HG03060 (cell line): Measurements from ENCODE around the gene CERS2.

Experiments used
- ATAC-seq: cut with Tn5 transposase; IDR thresholded peaks from one replicate; pipeline ENCODE4 v1.9.1; 2021; ENCODE audit warnings: low read depth, moderate number of reproducible peaks; ENCODE audit not compliant: unreplicated experiment

The CERS2 gene

GRCh38 chr1:150997949-150998348 is 23.3 kb upstream of the CERS2 start:
- ATAC-seq: no peak

GRCh38 chr1:150997126-150997872 is 22.7 kb upstream of the CERS2 start:
- no peak for ATAC-seq

DNA sequence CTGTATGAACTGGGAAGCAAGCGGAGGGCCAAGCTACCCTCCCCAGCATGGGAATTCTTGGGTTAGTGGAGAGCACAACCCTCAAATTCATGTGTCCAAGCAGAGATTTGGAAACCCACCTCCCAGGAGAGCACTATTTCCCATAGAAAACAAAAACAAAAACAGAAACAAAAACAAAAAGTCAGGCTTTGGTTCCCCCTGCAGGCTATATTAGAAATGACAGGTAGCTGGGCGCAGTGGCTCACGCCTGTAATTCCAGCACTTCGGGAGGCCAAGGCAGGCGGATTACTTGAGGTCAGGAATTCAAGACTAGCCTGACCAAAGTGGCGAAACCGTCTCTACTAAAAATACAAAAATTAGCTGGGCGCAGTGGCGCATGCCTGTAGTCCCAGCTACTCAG is 21.3 kb upstream of the CERS2 start:
- no peak for ATAC-seq

- no peak for ATAC-seq
These were observed 20.8 kb upstream of the CERS2 start for GRCh38 chr1:150995460-150995859.

- ATAC-seq: no peak
These were observed 19.6 kb upstream of the CERS2 start for GRCh38 chr1:150994248-150994647.

- no peak for ATAC-seq
These were observed 18.0 kb upstream of the CERS2 start for GRCh38 chr1:150992626-150993025.

GRCh38 chr1:150987924-150988323 is 13.3 kb upstream of the CERS2 start:
- no peak for ATAC-seq

DNA sequence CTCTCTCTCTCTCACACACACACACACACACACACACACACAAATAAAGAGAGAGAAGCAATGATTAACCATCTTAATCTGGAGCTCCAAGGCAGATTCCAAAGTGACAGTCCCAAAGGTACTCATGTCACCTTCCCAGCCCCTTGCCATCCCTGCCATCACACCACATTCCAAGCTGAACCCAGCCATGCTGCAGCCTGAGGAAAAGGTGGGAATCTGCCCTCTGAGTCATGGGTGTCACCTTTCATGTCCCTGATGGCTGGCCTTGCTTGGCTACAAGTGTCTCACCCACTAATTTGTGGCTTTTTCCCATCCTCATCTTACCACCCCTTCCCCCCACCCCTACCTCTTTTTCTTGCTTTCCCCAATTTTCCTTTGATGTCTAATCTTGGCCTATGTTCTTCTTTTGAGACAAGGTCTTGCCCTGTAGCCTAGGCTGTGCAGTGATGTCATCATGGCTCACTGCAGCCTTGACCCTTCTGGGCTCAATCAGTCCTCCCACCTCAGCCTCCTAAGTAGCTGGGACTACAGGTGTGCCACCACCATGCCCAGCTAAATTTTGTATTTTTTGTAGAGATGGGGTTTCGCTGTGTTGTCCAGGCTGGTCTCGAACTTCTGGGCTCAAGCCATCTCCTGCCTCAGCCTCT is 10.7 kb upstream of the CERS2 start:
- ATAC-seq: no peak

- no peak for ATAC-seq
These were observed 7.4 kb upstream of the CERS2 start, which contains the start of gene ANXA9 for GRCh38 chr1:150981805-150982712. TSS of gene ANXA9 (plus strand) at chr1:150982292. CDS start at chr1:150983106, 814 bp downstream.

GRCh38 chr1:150981177-150981804 is 6.7 kb upstream of the CERS2 start:
- no peak for ATAC-seq

- no peak for ATAC-seq
These were observed 4.7 kb upstream of the CERS2 start for GRCh38 chr1:150979092-150980056.

DNA sequence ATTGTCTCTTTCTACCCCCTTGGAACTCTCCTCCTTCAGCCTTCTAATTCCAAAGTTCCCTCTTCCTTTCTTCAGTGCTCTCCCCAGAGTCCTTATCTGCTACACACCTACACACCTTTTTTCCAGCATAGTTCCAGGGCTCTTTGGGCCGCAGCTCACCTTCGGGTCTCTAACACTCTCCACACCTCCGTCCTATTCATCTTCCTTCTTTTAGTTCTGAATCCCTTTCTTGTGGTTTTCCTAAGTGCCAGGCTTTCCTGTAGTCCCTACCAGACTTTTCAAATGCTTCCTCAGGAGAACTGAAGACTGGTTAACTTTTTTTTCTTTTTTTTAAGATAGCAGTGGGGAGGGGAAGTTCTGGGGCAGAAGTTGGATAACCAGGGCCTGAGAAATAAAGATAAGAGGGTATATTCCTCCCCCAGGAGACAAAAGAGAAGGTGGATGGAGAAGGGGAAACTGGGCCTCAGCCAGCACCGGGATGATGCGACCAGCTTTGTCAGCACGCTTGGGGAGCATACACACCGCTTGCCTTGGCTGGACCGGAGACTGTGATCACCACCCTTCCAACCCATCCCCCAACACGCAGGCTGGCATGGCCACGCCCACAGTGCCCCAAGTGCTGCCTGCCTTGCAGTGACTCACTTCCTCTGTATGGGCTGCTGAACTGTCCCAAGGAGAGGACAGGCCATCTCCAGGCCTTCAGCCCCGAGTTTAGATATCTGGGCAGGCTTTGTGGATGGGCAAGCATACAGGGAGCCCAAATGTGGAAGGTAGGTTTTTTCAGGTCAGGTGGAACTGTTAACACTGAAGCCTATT is 2.5 kb upstream of the CERS2 start:
- ATAC-seq: no peak

- no peak for ATAC-seq
These were observed 1.8 kb upstream of the CERS2 start for GRCh38 chr1:150976401-150976821.

GRCh38 chr1:150973836-150974579 is 627 bp downstream of the CERS2 start:
- no peak for ATAC-seq

GRCh38 chr1:150973258-150973835 is 1.3 kb downstream of the CERS2 start:
- no peak for ATAC-seq

DNA sequence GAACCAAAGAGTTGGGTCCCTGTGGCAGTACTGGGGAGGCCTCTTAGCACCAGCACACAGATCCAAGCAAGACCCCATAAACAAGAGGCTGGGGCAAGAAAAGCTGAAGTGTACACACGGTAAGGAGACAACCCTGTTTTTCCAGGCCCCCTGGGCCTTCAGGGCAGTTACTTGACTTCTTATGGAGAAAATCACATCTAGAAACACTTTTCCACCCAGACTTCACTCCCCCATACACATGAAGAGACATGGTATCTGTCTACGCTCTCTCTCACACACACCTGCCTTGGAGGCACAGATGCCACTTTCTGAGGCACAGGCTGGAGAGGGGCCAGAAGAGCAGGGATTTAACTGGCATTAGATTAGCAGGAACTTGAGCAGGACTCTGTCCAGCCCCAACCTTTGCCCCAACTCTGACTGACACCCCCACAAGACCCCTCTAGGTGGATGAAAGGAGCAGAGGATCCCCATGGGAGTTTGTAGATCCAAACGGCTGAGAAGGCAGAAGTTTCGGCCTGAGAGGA is 2.2 kb downstream of the CERS2 start:
- no peak for ATAC-seq
